K562 (cell line): Measurements from ENCODE around the gene TNFAIP6. TPM values are rescaled to one million over a fixed set of nuclear protein-coding genes. Genes with fewer than 3 reads are reported as not detected.
A peak's percentile ranks its signal among the peaks of the same experiment; 100 is the strongest.

Experiments used
- ATF6 ChIP-seq: sonication (generic); formaldehyde crosslinking; IDR thresholded peaks from 2 replicates; pipeline ENCODE4 v1.4.0; 2020; ENCODE audit warnings: mild to moderate bottlenecking, missing genetic modification reagents
- FIP1L1 ChIP-seq: fragments of 200-400 bp; formaldehyde crosslinking; IDR thresholded peaks from 2 replicates; pipeline ENCODE4 v1.6.1; 2018; ENCODE audit warnings: mild to moderate bottlenecking, low read depth, low read length; ENCODE audit not compliant: poor library complexity, severe bottlenecking
- JUND ChIP-seq, 2 experiments: IDR thresholded peaks; 2 replicates in 1 of 2; 3 replicates in 1 of 2; pipeline ENCODE4 v1.6.1; 2011; ENCODE audit warnings: borderline replicate concordance in 2 of 2, low read depth in 2 of 2, low read length in 2 of 2, improper control_type of control experiment in 1 of 2, missing biosample characterization in 1 of 2, missing genetic modification characterization in 1 of 2, missing genetic modification reagents in 1 of 2
- ZNF318 ChIP-seq, 2 experiments: fragments of 450-650 bp; IDR thresholded peaks; 2 replicates each; pipeline ENCODE4 v1.6.1; 2016; ENCODE audit warnings: mild to moderate bottlenecking in 2 of 2, borderline replicate concordance in 1 of 2, low read depth in 1 of 2, moderate library complexity in 1 of 2
- ZNF407 ChIP-seq: fragments of 450-650 bp; IDR thresholded peaks from 2 replicates; pipeline ENCODE4 v1.6.1; 2016; ENCODE audit warnings: low read depth
- polyA plus RNA-seq, 8 experiments: library from polyadenylated mRNA; depleted of rRNA in 4 of 8; stranded (reverse) in 5 of 8; unstranded in 3 of 8; fragments of >200 nt; fragmentation: Nextera tagmentation in 2 of 8; fragmentation: Illumina TruSeq in 1 of 8; extraction: Ambion mirVana in 2 of 8; extraction: Trizol in 1 of 8; gene quantifications; 2 replicates each; pipeline versions ENCODE4 v1.2.1 to v1.2.3, GENCODE V29; 2011 to 2014; ENCODE audit warnings: inconsistent platforms in 1 of 8, missing spikeins in 1 of 8
- total RNA-seq, 7 experiments: library from RNA; depleted of rRNA in 6 of 7; stranded (reverse); fragments of >200 nt in 6 of 7; fragmentation: Illumina TruSeq in 2 of 7; extraction: Trizol in 2 of 7; gene quantifications; 2 replicates each; pipeline versions ENCODE4 v1.2.1 to v1.2.3, GENCODE V29; 2011 to 2021; ENCODE audit warnings: low replicate concordance in 1 of 7

The TNFAIP6 gene
- total and polyA plus RNA-seq, 9 of the 15 experiments (the other 6 are each of a cell fraction or from before 2014, with no cell fraction given) = 0.07 to 0.28 (median 0.08) TPM; not detected in 6

GRCh38 chr2:151408788-151409600 is 51.6 kb downstream of the TNFAIP6 start (continued):
- TF ChIP-seq ZNF407 = 0 out of 2 replicates have a peak, but pooled peaks have one; percentile 12
- no peak for TF ChIP-seq FIP1L1
- TF ChIP-seq ZNF318 (IDR thresholded peaks at IDR 0.05; ENCODE audit: borderline replicate concordance in 1 of 2, low read depth in 1 of 2) = 0 out of 4 replicates have a peak, but pooled peaks of 1 of the 2 experiments have one; percentile 13
- TF ChIP-seq JUND (IDR thresholded peaks at IDR 0.05; ENCODE audit: borderline replicate concordance, low read depth, low read length) = peak; percentile 77
- peak; percentile 91 for TF ChIP-seq JUND (tag; IDR thresholded peaks at IDR 0.05; ENCODE audit: borderline replicate concordance, low read depth, low read length)
- no peak for TF ChIP-seq ATF6 (CRISPR knock-in tag)
